Activated CD4-positive, CD25-positive, alpha-beta regulatory T cell (primary cell): Measurements from ENCODE around the gene ZNF611.
"Not testable (repeated sequence)": the region's sequence is repeated elsewhere in the genome, so short reads cannot be mapped to it uniquely, and the experiment has no call there.

Source experiments
- DNase-seq, 4 experiments: peaks; one replicate each; lab custom pipeline; 2025; lab: John Stamatoyannopoulos, UW

The ZNF611 gene

GRCh38 chr19:52681216-52681615 is 53.6 kb downstream of the ZNF611 start:
- DNase-seq: not testable (repeated sequence)

GRCh38 chr19:52679598-52679997 is 55.2 kb downstream of the ZNF611 start:
- DNase-seq: no peak

- not testable (repeated sequence) for DNase-seq
Observed at GRCh38 chr19:52675239-52675638, 59.6 kb downstream of the ZNF611 start.

- no peak for DNase-seq
Observed at GRCh38 chr19:52673014-52673413, 61.8 kb downstream of the ZNF611 start.

- DNase-seq: no peak
Observed at GRCh38 chr19:52670046-52670445, 64.8 kb downstream of the ZNF611 start.

- no peak for DNase-seq
Observed at GRCh38 chr19:52669586-52669985, 65.3 kb downstream of the ZNF611 start.

GRCh38 chr19:52667972-52668371 is 66.9 kb downstream of the ZNF611 start:
- DNase-seq: no peak

GRCh38 chr19:52666506-52666905 is 68.3 kb downstream of the ZNF611 start:
- no peak for DNase-seq

- DNase-seq: no peak
Observed at GRCh38 chr19:52665529-52665928, 69.3 kb downstream of the ZNF611 start.

- no peak for DNase-seq
Observed at GRCh38 chr19:52665027-52665426, 69.8 kb downstream of the ZNF611 start.

GRCh38 chr19:52664461-52664860 is 70.4 kb downstream of the ZNF611 start:
- no peak for DNase-seq

- DNase-seq: no peak
Observed at GRCh38 chr19:52662631-52663030, 72.2 kb downstream of the ZNF611 start.

GRCh38 chr19:52660981-52661380 is 73.9 kb downstream of the ZNF611 start:
- no peak for DNase-seq

GRCh38 chr19:52659013-52659412 is 75.8 kb downstream of the ZNF611 start:
- DNase-seq: no peak

- DNase-seq: no peak
Observed at GRCh38 chr19:52658595-52658994, 76.2 kb downstream of the ZNF611 start.

GRCh38 chr19:52653161-52653560 is 81.7 kb downstream of the ZNF611 start:
- no peak for DNase-seq
